HG02884 (cell line): Measurements from ENCODE around the gene TSLP.

Experiments used
- ATAC-seq: cut with Tn5 transposase; IDR thresholded peaks from one replicate; pipeline ENCODE4 v1.9.1; 2021; ENCODE audit warnings: mild to moderate bottlenecking, moderate library complexity; ENCODE audit not compliant: unreplicated experiment

Gene TSLP

GRCh38 chr5:111071413-111071812, at the start of gene TSLP:
Gene TSLP (plus strand): TSS chr5:111071713. CDS start chr5:111071891, 178 bp downstream.
- no peak for ATAC-seq

- ATAC-seq: no peak
Measured at GRCh38 chr5:111022301-111022700, 49.2 kb upstream of the TSLP start.

- no peak for ATAC-seq
Measured at GRCh38 chr5:111028865-111029264, 42.6 kb upstream of the TSLP start.

GRCh38 chr5:111043712-111044506, 27.6 kb upstream of the TSLP start:
- ATAC-seq: no peak

GRCh38 chr5:111058064-111058463, 13.4 kb upstream of the TSLP start:
- no peak for ATAC-seq

GRCh38 chr5:111060169-111060568, 11.3 kb upstream of the TSLP start:
- no peak for ATAC-seq

GRCh38 chr5:111061618-111062017, 9.9 kb upstream of the TSLP start:
- ATAC-seq: no peak

GRCh38 chr5:111063709-111064322, 7.7 kb upstream of the TSLP start:
- no peak for ATAC-seq

GRCh38 chr5:111066261-111066938, 5.1 kb upstream of the TSLP start:
- no peak for ATAC-seq

GRCh38 chr5:111068213-111068612, 3.3 kb upstream of the TSLP start:
- ATAC-seq: no peak

- no peak for ATAC-seq
Measured at GRCh38 chr5:111069839-111070238, 1.7 kb upstream of the TSLP start.

- ATAC-seq: peak; percentile 41
Measured at GRCh38 chr5:111070272-111071134, 1.0 kb upstream of the TSLP start.

- ATAC-seq: peak; percentile 55
Measured at GRCh38 chr5:111072949-111073682, 1.6 kb downstream of the TSLP start.

- ATAC-seq: no peak
Measured at GRCh38 chr5:111074244-111074643, 2.7 kb downstream of the TSLP start.

GRCh38 chr5:111075520-111075919, 4.0 kb downstream of the TSLP start:
- no peak for ATAC-seq

- no peak for ATAC-seq
Measured at GRCh38 chr5:111076091-111076490, 4.6 kb downstream of the TSLP start.

GRCh38 chr5:111077678-111078077, 6.2 kb downstream of the TSLP start:
- ATAC-seq: no peak

- ATAC-seq: no peak
Measured at GRCh38 chr5:111079846-111080245, 8.3 kb downstream of the TSLP start.

GRCh38 chr5:111083323-111083722, 11.8 kb downstream of the TSLP start:
- no peak for ATAC-seq
